Liver (tissue), 9 donors: ENCODE measurements around the gene SLC30A4. TPM values are rescaled to one million over a fixed set of nuclear protein-coding genes. Genes with fewer than 3 reads are reported as not detected.

Experiments used
- DNase-seq: peaks from one replicate; pipeline ENCODE4 v3.0.0-alpha.2; 2017; ENCODE audit warnings: low spot score
- H3K27ac ChIP-seq, 2 donors: one replicate each; pipeline ENCODE4 v1.7.0; 2013; ENCODE audit warnings: inconsistent platforms in 2 of 2, low read length in 2 of 2, control low read depth in 1 of 2, low read depth in 1 of 2, mild to moderate bottlenecking in 1 of 2
- H3K27me3 ChIP-seq, 4 donors: one replicate each; pipeline versions ENCODE4 v1.6.1 to v1.7.0; 2013; ENCODE audit warnings: low read length in 3 of 4, inconsistent platforms in 1 of 4, mild to moderate bottlenecking in 1 of 4, moderate library complexity in 1 of 4; ENCODE audit not compliant: control insufficient read depth in 4 of 4, insufficient read depth in 4 of 4
- H3K36me3 ChIP-seq, 4 donors: one replicate each; pipeline versions ENCODE4 v1.6.1 to v1.7.0; 2013; ENCODE audit warnings: low read length in 3 of 4, mild to moderate bottlenecking in 3 of 4, low read depth in 1 of 4, moderate library complexity in 1 of 4; ENCODE audit not compliant: control insufficient read depth in 4 of 4, insufficient read depth in 3 of 4
- H3K4me1 ChIP-seq, 4 donors: one replicate each; pipeline versions ENCODE4 v1.6.1 to v1.7.0; 2013; ENCODE audit warnings: low read length in 3 of 4, mild to moderate bottlenecking in 3 of 4, moderate library complexity in 1 of 4; ENCODE audit not compliant: control insufficient read depth in 4 of 4, insufficient read depth in 4 of 4
- H3K4me3 ChIP-seq, 3 donors: one replicate each; pipeline versions ENCODE4 v1.6.1 to v1.7.0; 2013; ENCODE audit warnings: low read length in 3 of 3, control low read depth in 1 of 3, low read depth in 1 of 3, mild to moderate bottlenecking in 1 of 3
- H3K9ac ChIP-seq, 2 donors: one replicate each; pipeline ENCODE4 v1.7.0; 2013; ENCODE audit warnings: low read length in 2 of 2, mild to moderate bottlenecking in 2 of 2, moderate library complexity in 2 of 2, control low read depth in 1 of 2, low read depth in 1 of 2
- H3K9me3 ChIP-seq, 4 donors: one replicate each; pipeline versions ENCODE4 v1.6.1 to v1.7.0; 2013; ENCODE audit warnings: low read length in 3 of 4; ENCODE audit not compliant: control insufficient read depth in 4 of 4
- CTCF ChIP-seq: fragments of 150-350 bp; IDR thresholded peaks from 2 replicates; pipeline ENCODE4 v1.5.1; 2017; ENCODE audit warnings: improper control_type of control experiment, low read depth, low read length; ENCODE audit not compliant: missing input control
- FOXA1 ChIP-seq: IDR thresholded peaks from 2 replicates; pipeline ENCODE4 v1.6.1; 2016; ENCODE audit warnings: antibody characterized with exemption
- FOXA2 ChIP-seq: IDR thresholded peaks from 2 replicates; pipeline ENCODE4 v1.6.1; 2016; ENCODE audit warnings: antibody characterized with exemption
- HNF4A ChIP-seq, 2 donors: conservative IDR thresholded peaks; 2 replicates each; pipeline ENCODE4 v1.6.1; 2016; ENCODE audit warnings: antibody characterized with exemption in 2 of 2, mild to moderate bottlenecking in 2 of 2
- JUND ChIP-seq, 2 donors: IDR thresholded peaks; 2 replicates each; pipeline ENCODE4 v1.6.1; 2016; ENCODE audit warnings: antibody characterized with exemption in 2 of 2
- RAD21 ChIP-seq, 2 donors: IDR thresholded peaks; 2 replicates each; pipeline ENCODE4 v1.6.1; 2016; ENCODE audit warnings: antibody characterized with exemption in 2 of 2, mild to moderate bottlenecking in 2 of 2
- RXRA ChIP-seq, 2 donors: IDR thresholded peaks; 2 replicates each; pipeline ENCODE4 v1.6.1; 2017 to 2018; ENCODE audit warnings: antibody characterized with exemption in 2 of 2, mild to moderate bottlenecking in 1 of 2
- SP1 ChIP-seq: IDR thresholded peaks from 2 replicates; pipeline ENCODE4 v1.6.1; 2018; ENCODE audit warnings: antibody characterized with exemption, mild to moderate bottlenecking
- YY1 ChIP-seq: IDR thresholded peaks from 2 replicates; pipeline ENCODE4 v1.6.1; 2016; ENCODE audit warnings: antibody characterized with exemption, mild to moderate bottlenecking
- ZBTB33 ChIP-seq: IDR thresholded peaks from 2 replicates; pipeline ENCODE4 v1.6.1; 2016; ENCODE audit warnings: antibody characterized with exemption
- WGBS: extraction: QIAGEN DNeasy Blood & Tissue Kit; methylation state at CpG from one replicate; pipeline ENCODE4 v1.1.7; 2013; 5-methylcytosine and 5-hydroxymethylcytosine counted together
- polyA plus RNA-seq, 2 donors: library from polyadenylated mRNA; stranded (reverse) in 1 of 2; unstranded in 1 of 2; fragments of 200-250 nt in 1 of 2; fragments of >200 nt in 1 of 2; fragmentation: Nextera tagmentation in 1 of 2; extraction: Ambion mirVana in 1 of 2; gene quantifications; one replicate each; pipeline versions ENCODE4 v1.2.1 to v1.2.3, GENCODE V29; 2013 to 2015
- total RNA-seq, 2 donors: library from RNA; depleted of rRNA; stranded (reverse); fragments of >200 nt; gene quantifications; one replicate each; pipeline ENCODE4 v1.2.3, GENCODE V29; 2014
- donor health status: healthy.
- donor health status: healthy.
- donor health status: healthy.
- donor health status: healthy.
- donor health status: healthy.

SLC30A4 gene
- total and polyA plus RNA-seq, 4 donors: 0.69 to 5.6 (median 2.7) TPM

GRCh38 chr15:45468294-45468693 is 54.3 kb downstream of the SLC30A4 start:
- no peak overlapping the region for H3K4me3 ChIP-seq
- H3K36me3 ChIP-seq: no peaks in the 10 kb centered on the region
- no peak overlapping the region for H3K27ac ChIP-seq
- TF ChIP-seq FOXA1 (no peak), YY1 (no peak), JUND (IDR thresholded peaks at IDR 0.05) (no peak)
- H3K9ac ChIP-seq: no peak overlapping the region
- H3K27me3 ChIP-seq: no peaks in the 10 kb centered on the region
- H3K4me1 ChIP-seq: no peaks in the 10 kb centered on the region
- WGBS: 81% methylated on average over 4 of the region's 4 CpGs
- no peaks in the 10 kb centered on the region for H3K9me3 ChIP-seq
- no peak for DNase-seq

GRCh38 chr15:45458746-45459403 is 63.7 kb downstream of the SLC30A4 start:
- Histone ChIP-seq H3K9ac (peak overlapping the region; percentile 52 to 78), H3K9me3 (no peaks in the 10 kb centered on the region), H3K36me3 (no peaks in the 10 kb centered on the region), H3K27me3 (no peaks in the 10 kb centered on the region), H3K4me1 (peaks cover 0 to 10% (median 7%) of the 10 kb centered on the region in 4 donors), H3K27ac (no peak overlapping the region), H3K4me3 (peak overlapping the region; percentile 54 to 72 (median 63))
- WGBS: 4% methylated on average over 12 of the region's 12 CpGs
- TF ChIP-seq FOXA2 (no peak), SP1 (peak; percentile 12), RAD21 (IDR thresholded peaks at IDR 0.05) (peak; percentile 84 to 87), CTCF (peak; percentile 94)
- DNase-seq: peak; percentile 90

- H3K9ac ChIP-seq: peak overlapping the region; percentile 78 to 94
- peak; percentile 82 for DNase-seq
- no peaks in the 10 kb centered on the region for H3K9me3 ChIP-seq
- H3K27me3 ChIP-seq: no peaks in the 10 kb centered on the region
- 2% methylated on average over 17 of the region's 17 CpGs for WGBS
- peaks cover 0 to 10% (median 7%) of the 10 kb centered on the region in 4 donors for H3K4me1 ChIP-seq
- H3K27ac ChIP-seq: peak overlapping the region; percentile 33 to 62
- H3K36me3 ChIP-seq: no peaks in the 10 kb centered on the region
- no peak for TF ChIP-seq SP1
- peak; percentile 89 for TF ChIP-seq CTCF
- peak; percentile 84 to 91 for TF ChIP-seq RAD21 (IDR thresholded peaks at IDR 0.05)
- peak; percentile 5 for TF ChIP-seq YY1
- TF ChIP-seq RXRA (IDR thresholded peaks at IDR 0.05): no peak
- TF ChIP-seq FOXA2: no peak
- no peak for TF ChIP-seq ZBTB33
- TF ChIP-seq HNF4A (conservative IDR thresholded peaks at IDR 0.05): no peak
- H3K4me3 ChIP-seq: peak overlapping the region; percentile 54 to 79 (median 72)
These were observed 64.7 kb downstream of the SLC30A4 start for GRCh38 chr15:45457641-45458539.
